Hepatocyte (in vitro differentiated cells): ENCODE measurements around the gene MAP2K7. TPM values are rescaled to one million over a fixed set of nuclear protein-coding genes. Genes with fewer than 3 reads are reported as not detected.

Experiments used
- DNase-seq: peaks from one replicate; pipeline ENCODE4 v3.0.0-alpha.2; 2016; ENCODE audit warnings: low spot score
- H2AFZ ChIP-seq: fragments of 200-600 bp; sonication (generic); 2 replicates; pipeline ENCODE4 v1.6.0; 2016; ENCODE audit warnings: antibody characterized with exemption, mild to moderate bottlenecking
- H3K27ac ChIP-seq: fragments of 200-600 bp; sonication (generic); 2 replicates; pipeline ENCODE4 v1.5.1; 2016; ENCODE audit warnings: mild to moderate bottlenecking
- H3K27me3 ChIP-seq: fragments of 200-600 bp; sonication (generic); 2 replicates; pipeline ENCODE4 v1.6.1; 2016
- H3K36me3 ChIP-seq: fragments of 200-600 bp; sonication (generic); replicated peaks from 2 replicates; pipeline ENCODE4 v1.5.1; 2016; ENCODE audit warnings: low read depth; ENCODE audit not compliant: insufficient read depth
- H3K4me1 ChIP-seq: fragments of 200-600 bp; sonication (generic); 2 replicates; pipeline ENCODE4 v1.5.1; 2016; ENCODE audit warnings: mild to moderate bottlenecking, moderate library complexity; ENCODE audit not compliant: insufficient read depth
- H3K4me2 ChIP-seq: fragments of 200-600 bp; sonication (generic); 2 replicates; pipeline ENCODE4 v1.6.0; 2016
- H3K4me3 ChIP-seq: fragments of 200-600 bp; sonication (generic); 2 replicates; pipeline ENCODE4 v1.5.1; 2016; ENCODE audit warnings: mild to moderate bottlenecking
- H3K79me2 ChIP-seq: fragments of 200-600 bp; sonication (generic); 2 replicates; pipeline ENCODE4 v1.6.0; 2017; ENCODE audit warnings: mild to moderate bottlenecking
- H3K9me2 ChIP-seq: fragments of 200-600 bp; sonication (generic); replicated peaks from 2 replicates; pipeline ENCODE4 v1.6.0; 2017; ENCODE audit warnings: mild to moderate bottlenecking; ENCODE audit not compliant: insufficient read depth
- H3K9me3 ChIP-seq: fragments of 200-600 bp; sonication (generic); 2 replicates; pipeline ENCODE4 v1.5.1; 2016; ENCODE audit warnings: low read depth, mild to moderate bottlenecking
- H4K20me1 ChIP-seq: fragments of 200-600 bp; sonication (generic); 2 replicates; pipeline ENCODE4 v1.6.0; 2016; ENCODE audit warnings: mild to moderate bottlenecking; ENCODE audit not compliant: insufficient read depth, poor library complexity, severe bottlenecking
- EZH2 ChIP-seq: fragments of 200-600 bp; sonication (generic); IDR thresholded peaks from 2 replicates; pipeline ENCODE4 v1.6.1; 2016; ENCODE audit warnings: antibody characterized with exemption, mild to moderate bottlenecking, borderline replicate concordance
- EZH2phosphoT487 ChIP-seq: fragments of 200-600 bp; sonication (generic); IDR thresholded peaks from one replicate; pipeline ENCODE4 v1.6.1; 2018; ENCODE audit warnings: antibody characterized with exemption, mild to moderate bottlenecking, low read depth, moderate library complexity; ENCODE audit not compliant: unreplicated experiment, severe bottlenecking
- WGBS: methylation state at CpG from one replicate; pipeline ENCODE4 v1.1.6; 2016; ENCODE audit warnings: low lambda C conversion rate; ENCODE audit errors: missing lambda C conversion rate; 5-methylcytosine and 5-hydroxymethylcytosine counted together
- polyA plus RNA-seq: library from polyadenylated mRNA; unstranded; fragments of >200 nt; fragmentation: Nextera tagmentation; extraction: Ambion mirVana; gene quantifications from 2 replicates; pipeline ENCODE4 v1.2.1, GENCODE V29; 2016
- total RNA-seq: library from RNA; depleted of rRNA; stranded (reverse); fragments of >200 nt; gene quantifications from 2 replicates; pipeline ENCODE4 v1.2.3, GENCODE V29; 2014
- TF ChIP-seq, protein P1 (sequence below): fragments of 200-600 bp; sonication (generic); IDR thresholded peaks from 2 replicates; pipeline ENCODE4 v1.5.1; 2016; ENCODE audit warnings: antibody characterized with exemption, mild to moderate bottlenecking; ENCODE audit not compliant: poor library complexity

The MAP2K7 gene
- total and polyA plus RNA-seq, 2 experiments from 2014 or later, result 12.8 to 13.6 TPM

DNA sequence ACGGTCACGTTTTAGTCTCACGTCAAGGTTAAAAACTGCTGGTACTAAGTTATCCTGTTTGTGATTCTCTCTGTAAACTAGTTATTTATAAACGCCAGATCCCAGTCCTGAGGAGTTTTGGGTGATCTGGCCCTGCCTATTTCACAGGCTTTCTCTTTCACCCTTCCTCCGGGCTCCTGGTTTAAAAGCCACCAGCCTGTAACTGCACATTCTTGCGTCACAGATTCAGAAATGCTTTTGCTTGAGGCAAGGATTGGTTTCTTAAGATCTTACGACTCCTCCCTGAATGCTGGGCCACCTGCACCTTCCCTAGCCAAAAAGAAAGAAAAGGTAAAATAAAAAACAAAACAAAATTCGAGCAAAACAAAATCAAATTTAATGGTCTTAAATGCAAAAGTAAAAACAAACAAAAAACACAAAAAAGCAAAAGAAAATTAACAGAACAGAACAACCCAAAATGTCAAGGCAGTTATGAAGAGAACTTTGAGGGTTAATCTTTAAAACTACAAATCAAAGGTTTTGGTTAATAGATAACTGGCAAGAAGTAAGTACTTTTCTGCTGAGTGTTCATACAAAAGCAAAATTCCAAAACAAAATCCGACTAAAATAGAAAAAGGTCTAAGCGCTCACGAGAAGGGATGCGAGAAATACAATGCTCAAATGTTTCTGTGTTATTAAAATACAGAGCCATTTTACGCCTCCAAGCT, 58.4 kb downstream of the MAP2K7 start:
- no peaks in the 10 kb centered on the region for H3K79me2 ChIP-seq
- no peaks in the 10 kb centered on the region for H3K27me3 ChIP-seq
- H3K4me1 ChIP-seq, result peaks cover 6% of the 10 kb centered on the region
- no peak overlapping the region for H3K4me3 ChIP-seq
- H3K9me3 ChIP-seq, result no peaks in the 10 kb centered on the region
- WGBS, result 76% methylated on average over 13 of the region's 13 CpGs
- H3K4me2 ChIP-seq, result peak overlapping the region; percentile 20
- no peak for DNase-seq
- no peaks in the 10 kb centered on the region for H3K36me3 ChIP-seq
- no peaks in the 10 kb centered on the region for H4K20me1 ChIP-seq
- peak overlapping the region; percentile 1 for H3K27ac ChIP-seq
- TF ChIP-seq, protein P1, sequence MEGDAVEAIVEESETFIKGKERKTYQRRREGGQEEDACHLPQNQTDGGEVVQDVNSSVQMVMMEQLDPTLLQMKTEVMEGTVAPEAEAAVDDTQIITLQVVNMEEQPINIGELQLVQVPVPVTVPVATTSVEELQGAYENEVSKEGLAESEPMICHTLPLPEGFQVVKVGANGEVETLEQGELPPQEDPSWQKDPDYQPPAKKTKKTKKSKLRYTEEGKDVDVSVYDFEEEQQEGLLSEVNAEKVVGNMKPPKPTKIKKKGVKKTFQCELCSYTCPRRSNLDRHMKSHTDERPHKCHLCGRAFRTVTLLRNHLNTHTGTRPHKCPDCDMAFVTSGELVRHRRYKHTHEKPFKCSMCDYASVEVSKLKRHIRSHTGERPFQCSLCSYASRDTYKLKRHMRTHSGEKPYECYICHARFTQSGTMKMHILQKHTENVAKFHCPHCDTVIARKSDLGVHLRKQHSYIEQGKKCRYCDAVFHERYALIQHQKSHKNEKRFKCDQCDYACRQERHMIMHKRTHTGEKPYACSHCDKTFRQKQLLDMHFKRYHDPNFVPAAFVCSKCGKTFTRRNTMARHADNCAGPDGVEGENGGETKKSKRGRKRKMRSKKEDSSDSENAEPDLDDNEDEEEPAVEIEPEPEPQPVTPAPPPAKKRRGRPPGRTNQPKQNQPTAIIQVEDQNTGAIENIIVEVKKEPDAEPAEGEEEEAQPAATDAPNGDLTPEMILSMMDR, result no peak
- no peak for TF ChIP-seq EZH2
- no peak for TF ChIP-seq EZH2phosphoT487
- H3K9me2 ChIP-seq, result no peaks in the 10 kb centered on the region
- H2AFZ ChIP-seq, result no peak overlapping the region

DNA sequence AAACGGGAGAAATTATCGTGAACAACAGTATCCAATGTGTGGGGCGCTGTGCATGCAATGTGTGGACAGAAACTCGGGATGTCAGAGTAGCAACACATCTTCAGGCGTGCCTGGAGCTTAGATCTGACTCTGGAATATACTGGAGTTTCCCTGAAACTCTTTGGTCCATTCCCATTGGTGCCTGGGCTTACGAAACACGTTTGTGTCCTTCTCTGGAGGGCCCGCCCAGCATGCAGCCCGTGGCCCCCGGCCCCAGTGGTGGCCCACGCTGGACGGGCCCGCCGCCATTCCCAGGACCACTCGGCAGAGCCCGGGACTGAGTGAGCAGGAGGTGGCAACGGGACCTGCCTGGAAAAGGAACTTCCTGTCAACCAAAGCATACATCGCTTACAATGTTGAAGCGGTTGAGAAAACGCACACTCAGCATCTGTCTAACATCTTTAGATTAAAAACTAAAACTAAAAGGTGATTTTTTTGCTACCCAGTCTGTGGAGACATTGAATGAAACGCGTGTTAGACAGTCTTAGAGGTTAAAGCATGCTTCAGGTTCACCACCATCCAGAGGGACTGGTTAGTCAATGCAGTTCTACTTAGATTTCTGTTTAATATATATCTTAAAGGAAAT, 59.1 kb downstream of the MAP2K7 start:
- Histone ChIP-seq H3K9me2 (no peaks in the 10 kb centered on the region), H3K4me2 (peak overlapping the region; percentile 20), H3K4me3 (no peak overlapping the region), H3K36me3 (no peaks in the 10 kb centered on the region), H2AFZ (no peak overlapping the region), H3K9me3 (no peaks in the 10 kb centered on the region), H3K27me3 (no peaks in the 10 kb centered on the region), H3K4me1 (peaks cover 6% of the 10 kb centered on the region), H3K27ac (peak overlapping the region; percentile 1), H4K20me1 (no peaks in the 10 kb centered on the region), H3K79me2 (no peaks in the 10 kb centered on the region)
- TF ChIP-seq, protein P1, result no peak
- TF ChIP-seq EZH2phosphoT487 (no peak), EZH2 (no peak)
- 83% methylated on average over 22 of the region's 22 CpGs for WGBS
- DNase-seq, result no peak

DNA sequence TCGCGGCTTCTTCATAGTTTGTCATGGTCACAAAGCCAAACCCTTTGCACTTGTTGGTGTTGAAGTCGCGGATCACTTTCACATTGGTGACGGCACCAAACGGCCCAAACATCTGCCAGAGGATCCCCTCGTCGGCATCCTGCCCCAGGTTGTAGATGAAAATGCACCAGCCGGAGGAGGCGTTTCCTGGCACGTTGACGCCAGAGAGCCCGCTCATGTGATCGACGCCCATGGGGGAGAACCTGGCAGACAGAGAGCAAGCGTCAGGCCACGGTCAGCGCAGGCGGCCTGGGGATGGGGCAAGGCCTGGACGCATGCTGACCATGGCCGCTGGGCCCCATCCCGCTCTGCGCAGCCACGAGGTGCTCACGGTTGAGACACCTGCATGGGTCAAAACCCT, 59.9 kb downstream of the MAP2K7 start:
- H3K4me2 ChIP-seq, result no peak overlapping the region
- H2AFZ ChIP-seq, result no peak overlapping the region
- no peaks in the 10 kb centered on the region for H3K36me3 ChIP-seq
- H3K79me2 ChIP-seq, result no peaks in the 10 kb centered on the region
- H4K20me1 ChIP-seq, result no peaks in the 10 kb centered on the region
- H3K9me3 ChIP-seq, result no peaks in the 10 kb centered on the region
- WGBS, result 97% methylated on average over 25 of the region's 25 CpGs
- H3K4me3 ChIP-seq, result no peak overlapping the region
- TF ChIP-seq EZH2, result no peak
- TF ChIP-seq, protein P1, result no peak
- TF ChIP-seq EZH2phosphoT487, result no peak
- no peak for DNase-seq
- peaks cover 6% of the 10 kb centered on the region for H3K4me1 ChIP-seq
- no peak overlapping the region for H3K27ac ChIP-seq
- H3K9me2 ChIP-seq, result no peaks in the 10 kb centered on the region
- H3K27me3 ChIP-seq, result no peaks in the 10 kb centered on the region

Other genes starting within 250 kb of the MAP2K7 start
- gene RETN, start 234.8 kb upstream of the MAP2K7 start, total RNA-seq, result not detected in 2 replicates
- gene RETN, start 234.8 kb upstream of the MAP2K7 start, polyA plus RNA-seq, result 0.74 TPM in 1 of 2 replicates, not detected in the other
- gene MCEMP1, start 226.8 kb upstream of the MAP2K7 start, total RNA-seq, result not detected in 2 replicates
- gene MCEMP1, start 226.8 kb upstream of the MAP2K7 start, polyA plus RNA-seq, result not detected in 2 replicates
- 64.6 and 80.4 TPM in 2 replicates for gene TRAPPC5, start 223.0 kb upstream of the MAP2K7 start, total RNA-seq
- gene TRAPPC5, start 223.0 kb upstream of the MAP2K7 start, polyA plus RNA-seq, result 175 and 187 TPM in 2 replicates
- gene FCER2, start 201.7 kb upstream of the MAP2K7 start, total RNA-seq, result not detected in 2 replicates
- not detected in 2 replicates for gene FCER2, start 201.7 kb upstream of the MAP2K7 start, polyA plus RNA-seq
- gene CLEC4G, start 171.8 kb upstream of the MAP2K7 start, total RNA-seq, result not detected in 2 replicates
- gene CLEC4G, start 171.8 kb upstream of the MAP2K7 start, polyA plus RNA-seq, result not detected in 2 replicates
- not detected in 2 replicates for gene CD209, start 156.3 kb upstream of the MAP2K7 start, total RNA-seq
- not detected in 2 replicates for gene CD209, start 156.3 kb upstream of the MAP2K7 start, polyA plus RNA-seq
- gene CLEC4M, start 140.6 kb upstream of the MAP2K7 start, total RNA-seq, result 0.07 and 0.80 TPM in 2 replicates
- not detected in 2 replicates for gene CLEC4M, start 140.6 kb upstream of the MAP2K7 start, polyA plus RNA-seq
- 10.7 and 12.4 TPM in 2 replicates for gene EVI5L, start 73.7 kb upstream of the MAP2K7 start, total RNA-seq
- gene EVI5L, start 73.7 kb upstream of the MAP2K7 start, polyA plus RNA-seq, result 11.5 and 13.1 TPM in 2 replicates
- gene PRR36, start 29.5 kb upstream of the MAP2K7 start, total RNA-seq, result 0.40 and 1.00 TPM in 2 replicates
- gene PRR36, start 29.5 kb upstream of the MAP2K7 start, polyA plus RNA-seq, result 2.5 and 5.4 TPM in 2 replicates
- 1.8 and 4.5 TPM in 2 replicates for gene LRRC8E, start 15.4 kb upstream of the MAP2K7 start, total RNA-seq
- gene LRRC8E, start 15.4 kb upstream of the MAP2K7 start, polyA plus RNA-seq, result 3.2 and 3.3 TPM in 2 replicates
- gene TGFBR3L, start 11.0 kb downstream of the MAP2K7 start, total RNA-seq, result 0.52 TPM in 1 of 2 replicates, not detected in the other
- 3.3 and 8.5 TPM in 2 replicates for gene TGFBR3L, start 11.0 kb downstream of the MAP2K7 start, polyA plus RNA-seq
- 6.5 and 11.8 TPM in 2 replicates for gene SNAPC2, start 16.5 kb downstream of the MAP2K7 start, total RNA-seq
- 17.5 and 21.0 TPM in 2 replicates for gene SNAPC2, start 16.5 kb downstream of the MAP2K7 start, polyA plus RNA-seq
- gene CTXN1, start 22.3 kb downstream of the MAP2K7 start, total RNA-seq, result 4.3 and 5.2 TPM in 2 replicates
- 13.5 and 14.5 TPM in 2 replicates for gene CTXN1, start 22.3 kb downstream of the MAP2K7 start, polyA plus RNA-seq
- 52.0 and 61.7 TPM in 2 replicates for gene TIMM44, start 39.8 kb downstream of the MAP2K7 start, total RNA-seq
- 40.7 and 54.9 TPM in 2 replicates for gene TIMM44, start 39.8 kb downstream of the MAP2K7 start, polyA plus RNA-seq
- gene ELAVL1, start 101.8 kb downstream of the MAP2K7 start, total RNA-seq, result 57.7 and 59.5 TPM in 2 replicates
- gene ELAVL1, start 101.8 kb downstream of the MAP2K7 start, polyA plus RNA-seq, result 88.1 and 89.9 TPM in 2 replicates
- gene CCL25, start 148.9 kb downstream of the MAP2K7 start, total RNA-seq, result 1.2 TPM in 1 of 2 replicates, not detected in the other
- gene CCL25, start 148.9 kb downstream of the MAP2K7 start, polyA plus RNA-seq, result 2.1 TPM in 1 of 2 replicates, not detected in the other
- 9.4 and 11.5 TPM in 2 replicates for gene FBN3, start 245.7 kb downstream of the MAP2K7 start, total RNA-seq
- gene FBN3, start 245.7 kb downstream of the MAP2K7 start, polyA plus RNA-seq, result 6.4 and 7.5 TPM in 2 replicates